ENCODE data around the gene CD109. TPM values are rescaled to one million over a fixed set of nuclear protein-coding genes. Genes with fewer than 3 reads are reported as not detected.

The CD109 gene
- total and polyA plus RNA-seq, 2 of the 4 experiments (the other 2 are of a cell fraction): 3.6 to 5.0 TPM

DNA sequence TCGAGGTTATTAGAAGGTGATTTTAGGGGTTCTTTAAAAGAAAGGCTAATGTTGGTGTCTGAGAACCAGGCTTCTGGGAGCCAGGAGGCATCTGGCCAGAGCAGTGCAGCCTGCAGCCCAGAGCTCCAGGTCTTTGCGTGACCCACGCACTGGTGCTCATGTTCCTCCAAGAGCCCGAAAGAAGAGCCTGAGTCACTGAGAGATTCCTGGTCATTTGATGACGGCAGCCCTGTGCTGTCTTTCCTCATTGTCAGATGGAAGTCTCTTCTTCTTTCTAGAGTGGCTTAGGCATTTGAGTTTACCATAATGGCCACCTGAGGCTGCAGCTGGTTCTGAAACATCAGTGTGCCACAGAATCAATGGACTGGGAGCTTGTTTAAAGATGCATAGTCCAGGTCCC, 46.4 kb downstream of the CD109 start:
- Histone ChIP-seq H2BK5ac (ENCODE audit: low read depth, low read length, poor library complexity, severe bottlenecking) (no peak overlapping the region), H2BK15ac (ENCODE audit: low read depth, low read length) (no peak overlapping the region), H3K9me3 (ENCODE audit: control insufficient read depth, insufficient read depth, low read length) (no peaks in the 10 kb centered on the region), H4K5ac (ENCODE audit: low read depth, low read length) (no peak overlapping the region), H2AK9ac (replicated peaks; ENCODE audit: low read depth, low read length, poor library complexity) (no peak overlapping the region), H3K9ac (ENCODE audit: low read depth, low read length) (no peak overlapping the region), H2BK20ac (ENCODE audit: low read depth, low read length) (no peak overlapping the region), H3K4me2 (ENCODE audit: low read depth, low read length) (no peak overlapping the region), H4K91ac (ENCODE audit: insufficient read depth, low read depth, low read length) (no peak overlapping the region), H3K9me1 (ENCODE audit: insufficient read depth, low read length) (no peaks in the 10 kb centered on the region), H3K56ac (ENCODE audit: extremely low read depth, insufficient read depth, low read length) (no peak overlapping the region), H3K79me1 (ENCODE audit: low read depth in 1 of 2, low read length in 2 of 2) (peaks cover 0 to 8% of the 10 kb centered on the region in 2 experiments; a peak in 1 of 4 replicates), H3K4ac (ENCODE audit: low read depth, low read length) (no peak overlapping the region), H2AK5ac (ENCODE audit: low read depth, low read length) (no peak overlapping the region), H3K4me1 (ENCODE audit: control insufficient read depth, insufficient read depth, low read length) (peaks cover 4% of the 10 kb centered on the region), H2AFZ (replicated peaks; ENCODE audit: low read length, poor library complexity) (no peak overlapping the region), H4K8ac (ENCODE audit: low read depth in 2 of 2, low read length in 2 of 2) (no peak overlapping the region), H3K36me3 (ENCODE audit: control insufficient read depth, insufficient read depth, low read length) (no peaks in the 10 kb centered on the region), H3K27me3 (ENCODE audit: control insufficient read depth, insufficient read depth, low read length) (no peaks in the 10 kb centered on the region), H3K14ac (replicated peaks; ENCODE audit: low read depth, low read length) (no peak overlapping the region), H2BK120ac (ENCODE audit: low read depth, low read length) (no peak overlapping the region), H4K20me1 (ENCODE audit: insufficient read depth, low read length) (no peaks in the 10 kb centered on the region), H3K4me3 (ENCODE audit: insufficient read depth, low read depth, low read length) (no peak overlapping the region), H3K18ac (ENCODE audit: low read depth, low read length) (no peak overlapping the region), H3K23ac (ENCODE audit: low read depth, low read length) (no peak overlapping the region), H3K27ac (ENCODE audit: insufficient read depth, low read length) (no peak overlapping the region)
- POLR2A ChIA-PET (ENCODE audit: unreplicated experiment): no interaction called here
- no TSS peak for BruUV-seq (replicated peaks)
- CTCF ChIA-PET: interaction anchor here (0.6 kb wide), 2 partner anchors 1250 to 1337 kb away, joined by 3 read pairs; no protein-coding TSS in a partner anchor
- intact Hi-C loops (cut with micrococcal nuclease) (loop anchor here (5.0 kb wide), 1 partner anchor 105 kb away; no protein-coding TSS in a partner anchor), dilution Hi-C loops (cut with HindIII; ENCODE audit: low sequenced_read_pairs, unreplicated experiment) (no loop called here), in situ Hi-C loops (cut with MboI; ENCODE audit: low sequenced_read_pairs) (loop anchor here (10.0 kb wide), 1 partner anchor 342 kb away; no protein-coding TSS in a partner anchor)
- no peak for ATAC-seq (ENCODE audit: low read depth)
- DNase-seq: no peak
- TF ChIP-seq RFX5 (IDR thresholded peaks at IDR 0.05; ENCODE audit: low read depth, low read length): no peak
- TF ChIP-seq, protein P1, sequence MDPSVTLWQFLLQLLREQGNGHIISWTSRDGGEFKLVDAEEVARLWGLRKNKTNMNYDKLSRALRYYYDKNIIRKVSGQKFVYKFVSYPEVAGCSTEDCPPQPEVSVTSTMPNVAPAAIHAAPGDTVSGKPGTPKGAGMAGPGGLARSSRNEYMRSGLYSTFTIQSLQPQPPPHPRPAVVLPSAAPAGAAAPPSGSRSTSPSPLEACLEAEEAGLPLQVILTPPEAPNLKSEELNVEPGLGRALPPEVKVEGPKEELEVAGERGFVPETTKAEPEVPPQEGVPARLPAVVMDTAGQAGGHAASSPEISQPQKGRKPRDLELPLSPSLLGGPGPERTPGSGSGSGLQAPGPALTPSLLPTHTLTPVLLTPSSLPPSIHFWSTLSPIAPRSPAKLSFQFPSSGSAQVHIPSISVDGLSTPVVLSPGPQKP (IDR thresholded peaks at IDR 0.05; ENCODE audit: borderline replicate concordance, low read depth, low read length): no peak
- no peak for TF ChIP-seq MAFK (IDR thresholded peaks at IDR 0.05; ENCODE audit: low read depth, low read length)
- TF ChIP-seq CEBPB (IDR thresholded peaks at IDR 0.05; ENCODE audit: low read depth, low read length): no peak
- no peak for TF ChIP-seq BHLHE40 (IDR thresholded peaks at IDR 0.05; ENCODE audit: low read depth, low read length)
- no peak for TF ChIP-seq MXI1 (IDR thresholded peaks at IDR 0.05; ENCODE audit: borderline replicate concordance, low read depth, low read length)
- no peak for TF ChIP-seq RAD21 (IDR thresholded peaks at IDR 0.05; ENCODE audit: low read length)
- no peak for TF ChIP-seq CHD1 (IDR thresholded peaks at IDR 0.05; ENCODE audit: low read depth, low read length)
- no peak for TF ChIP-seq MAZ (IDR thresholded peaks at IDR 0.05; ENCODE audit: borderline replicate concordance, low read depth, low read length)
- TF ChIP-seq, protein P2, sequence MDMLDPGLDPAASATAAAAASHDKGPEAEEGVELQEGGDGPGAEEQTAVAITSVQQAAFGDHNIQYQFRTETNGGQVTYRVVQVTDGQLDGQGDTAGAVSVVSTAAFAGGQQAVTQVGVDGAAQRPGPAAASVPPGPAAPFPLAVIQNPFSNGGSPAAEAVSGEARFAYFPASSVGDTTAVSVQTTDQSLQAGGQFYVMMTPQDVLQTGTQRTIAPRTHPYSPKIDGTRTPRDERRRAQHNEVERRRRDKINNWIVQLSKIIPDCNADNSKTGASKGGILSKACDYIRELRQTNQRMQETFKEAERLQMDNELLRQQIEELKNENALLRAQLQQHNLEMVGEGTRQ (IDR thresholded peaks at IDR 0.05; ENCODE audit: low read depth, low read length): no peak
- no peak for TF ChIP-seq SMC3 (IDR thresholded peaks at IDR 0.05; ENCODE audit: low read depth, low read length)
- TF ChIP-seq, protein P3, sequence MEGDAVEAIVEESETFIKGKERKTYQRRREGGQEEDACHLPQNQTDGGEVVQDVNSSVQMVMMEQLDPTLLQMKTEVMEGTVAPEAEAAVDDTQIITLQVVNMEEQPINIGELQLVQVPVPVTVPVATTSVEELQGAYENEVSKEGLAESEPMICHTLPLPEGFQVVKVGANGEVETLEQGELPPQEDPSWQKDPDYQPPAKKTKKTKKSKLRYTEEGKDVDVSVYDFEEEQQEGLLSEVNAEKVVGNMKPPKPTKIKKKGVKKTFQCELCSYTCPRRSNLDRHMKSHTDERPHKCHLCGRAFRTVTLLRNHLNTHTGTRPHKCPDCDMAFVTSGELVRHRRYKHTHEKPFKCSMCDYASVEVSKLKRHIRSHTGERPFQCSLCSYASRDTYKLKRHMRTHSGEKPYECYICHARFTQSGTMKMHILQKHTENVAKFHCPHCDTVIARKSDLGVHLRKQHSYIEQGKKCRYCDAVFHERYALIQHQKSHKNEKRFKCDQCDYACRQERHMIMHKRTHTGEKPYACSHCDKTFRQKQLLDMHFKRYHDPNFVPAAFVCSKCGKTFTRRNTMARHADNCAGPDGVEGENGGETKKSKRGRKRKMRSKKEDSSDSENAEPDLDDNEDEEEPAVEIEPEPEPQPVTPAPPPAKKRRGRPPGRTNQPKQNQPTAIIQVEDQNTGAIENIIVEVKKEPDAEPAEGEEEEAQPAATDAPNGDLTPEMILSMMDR (conservative IDR thresholded peaks at IDR 0.05; ENCODE audit: low read depth, low read length): no peak
- no peak for TF ChIP-seq POLR2A (IDR thresholded peaks at IDR 0.05; ENCODE audit: low read depth, low read length)
- TF ChIP-seq NFE2L2 (IDR thresholded peaks at IDR 0.05; ENCODE audit: low read depth, low read length): no peak
- 100% methylated on average over 1 to 2 of the region's 5 CpGs for WGBS, 2 experiments (ENCODE audit: extremely low coverage in 2 of 2, insufficient read length in 1 of 2)

Measured in IMR-90 (cell line).